ENCODE data around the gene NOXA1.

Gene NOXA1

DNA sequence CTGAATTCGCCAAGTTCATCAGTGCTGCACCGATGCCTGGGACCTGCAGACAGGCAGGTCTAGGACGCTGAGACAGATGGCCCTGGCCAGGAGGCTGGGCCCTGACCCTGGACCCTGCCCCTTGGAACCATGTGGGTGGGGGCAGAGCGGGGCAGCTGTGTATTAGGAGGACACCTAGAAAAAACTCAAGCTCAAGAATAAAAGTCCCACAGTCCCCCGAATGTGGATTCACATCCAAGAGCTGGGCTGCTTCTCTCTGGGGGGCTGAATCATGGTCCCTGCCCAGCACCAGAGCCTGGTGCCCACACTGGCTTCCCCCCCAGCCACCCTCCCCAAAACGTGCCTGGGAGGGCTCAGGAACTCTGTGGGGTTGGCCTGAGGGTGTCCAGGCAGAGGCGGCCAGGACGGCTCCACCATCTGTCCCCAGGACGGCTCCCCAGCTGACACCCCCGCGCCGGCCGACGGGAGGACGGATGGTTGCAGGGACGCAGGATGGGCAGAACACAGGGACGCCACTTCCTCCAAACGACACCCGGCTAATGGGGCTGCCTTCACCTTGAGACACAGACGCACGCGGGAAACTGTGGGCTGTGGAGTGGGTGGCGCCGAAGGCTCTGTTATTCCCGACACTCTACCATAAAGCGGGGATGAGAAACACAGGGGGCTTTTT is 35.2 kb upstream of the NOXA1 start:
- FAIRE-seq = no peak

DNA sequence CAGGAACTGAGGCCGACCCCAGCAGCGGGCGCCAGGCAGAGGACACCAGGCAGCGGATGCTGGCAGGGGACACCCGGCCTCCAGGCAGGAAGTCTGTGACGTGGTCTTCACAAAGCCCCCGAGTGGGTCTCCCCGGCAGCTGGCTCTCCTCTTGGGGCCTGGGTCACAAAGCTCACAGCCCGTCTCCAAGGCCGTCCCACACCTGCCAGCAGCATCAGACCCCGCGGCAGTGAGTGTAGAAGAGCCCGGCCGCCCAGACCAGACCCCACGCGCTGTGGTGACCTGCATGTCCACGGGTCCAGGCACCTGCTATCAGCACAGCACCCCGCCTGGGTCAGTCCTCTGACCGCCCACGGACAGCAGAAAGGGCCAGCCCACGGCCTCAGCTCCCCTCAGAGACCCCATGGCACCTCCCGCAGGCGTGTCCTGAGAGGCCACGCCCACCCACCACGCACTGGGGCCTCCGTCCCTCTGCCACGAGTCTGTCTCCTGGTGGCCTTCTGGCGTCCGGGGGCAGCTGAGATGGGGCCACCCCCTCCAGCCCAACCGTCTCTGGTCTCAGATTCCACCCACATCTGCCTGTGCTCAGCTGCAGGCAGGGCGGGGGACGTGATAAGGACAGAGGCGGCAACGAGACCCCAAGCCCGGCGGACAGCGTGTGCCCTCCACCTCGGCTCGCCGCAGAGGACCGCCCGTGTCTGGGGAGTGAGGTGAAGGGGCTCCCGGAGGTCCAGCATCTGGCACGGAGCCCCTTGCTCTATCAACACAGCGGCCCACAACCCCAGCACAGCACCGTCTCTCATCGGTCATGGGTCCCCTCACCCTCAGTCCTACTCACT is 34.4 kb upstream of the NOXA1 start:
- no peak for FAIRE-seq

DNA sequence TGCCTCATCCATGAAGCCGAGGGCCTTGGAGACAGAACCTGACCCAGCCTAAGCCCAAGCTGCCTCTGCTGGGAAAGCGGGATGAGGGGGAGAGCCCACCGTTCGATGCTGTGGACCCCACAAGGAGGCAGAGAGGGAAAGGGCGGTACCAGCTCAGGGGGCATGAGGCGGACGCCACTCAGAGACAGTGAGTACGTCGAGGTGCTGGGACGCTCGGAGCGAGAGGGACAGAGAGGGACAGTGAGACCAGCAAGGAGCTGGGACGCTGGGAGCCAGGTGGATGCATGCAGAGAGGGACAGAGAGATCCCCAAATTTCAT is 33.8 kb upstream of the NOXA1 start:
- no peak for FAIRE-seq

- no peak for FAIRE-seq
Measured at GRCh38 chr9:137390553-137391410, 32.4 kb upstream of the NOXA1 start.

- no peak for FAIRE-seq
Measured at GRCh38 chr9:137391411-137391754, 31.8 kb upstream of the NOXA1 start.

DNA sequence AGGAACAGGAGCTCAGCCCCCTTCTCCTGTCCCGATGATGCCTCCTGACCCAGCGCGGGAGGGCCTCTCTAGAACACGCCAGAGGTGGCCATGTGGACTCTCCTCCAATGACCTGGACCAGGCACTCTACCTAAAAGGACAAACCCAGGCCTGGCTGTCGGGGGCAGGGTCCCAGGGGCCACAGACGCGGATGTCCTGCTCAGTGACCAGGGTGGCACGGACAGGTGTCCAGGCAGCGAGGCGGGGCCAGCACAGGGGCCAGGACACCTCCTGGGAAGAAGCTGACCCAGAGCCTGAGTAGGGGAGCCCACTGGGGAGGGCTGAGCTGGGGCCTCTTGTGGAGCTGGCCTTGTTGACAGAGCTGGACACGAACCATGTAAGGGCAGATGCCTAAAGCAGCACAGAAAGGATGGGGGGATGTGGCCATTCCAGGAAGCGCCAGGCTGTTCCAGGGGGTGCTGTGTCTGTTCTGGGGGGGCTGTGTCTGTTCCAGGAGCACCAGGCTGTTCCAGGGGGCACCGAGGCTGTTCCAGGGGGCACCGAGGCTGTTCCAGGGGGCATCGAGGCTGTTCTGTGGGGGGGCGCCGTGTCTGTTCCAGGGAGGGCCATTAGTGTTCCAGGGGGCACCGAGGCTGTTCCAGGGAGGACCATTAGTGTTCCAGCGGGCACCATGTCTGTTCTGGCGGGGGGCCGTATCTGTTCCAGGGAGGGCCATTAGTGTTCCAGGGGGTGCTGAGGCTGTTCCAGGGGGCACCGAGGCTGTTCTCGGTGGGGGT is 30.8 kb upstream of the NOXA1 start:
- no peak for FAIRE-seq

DNA sequence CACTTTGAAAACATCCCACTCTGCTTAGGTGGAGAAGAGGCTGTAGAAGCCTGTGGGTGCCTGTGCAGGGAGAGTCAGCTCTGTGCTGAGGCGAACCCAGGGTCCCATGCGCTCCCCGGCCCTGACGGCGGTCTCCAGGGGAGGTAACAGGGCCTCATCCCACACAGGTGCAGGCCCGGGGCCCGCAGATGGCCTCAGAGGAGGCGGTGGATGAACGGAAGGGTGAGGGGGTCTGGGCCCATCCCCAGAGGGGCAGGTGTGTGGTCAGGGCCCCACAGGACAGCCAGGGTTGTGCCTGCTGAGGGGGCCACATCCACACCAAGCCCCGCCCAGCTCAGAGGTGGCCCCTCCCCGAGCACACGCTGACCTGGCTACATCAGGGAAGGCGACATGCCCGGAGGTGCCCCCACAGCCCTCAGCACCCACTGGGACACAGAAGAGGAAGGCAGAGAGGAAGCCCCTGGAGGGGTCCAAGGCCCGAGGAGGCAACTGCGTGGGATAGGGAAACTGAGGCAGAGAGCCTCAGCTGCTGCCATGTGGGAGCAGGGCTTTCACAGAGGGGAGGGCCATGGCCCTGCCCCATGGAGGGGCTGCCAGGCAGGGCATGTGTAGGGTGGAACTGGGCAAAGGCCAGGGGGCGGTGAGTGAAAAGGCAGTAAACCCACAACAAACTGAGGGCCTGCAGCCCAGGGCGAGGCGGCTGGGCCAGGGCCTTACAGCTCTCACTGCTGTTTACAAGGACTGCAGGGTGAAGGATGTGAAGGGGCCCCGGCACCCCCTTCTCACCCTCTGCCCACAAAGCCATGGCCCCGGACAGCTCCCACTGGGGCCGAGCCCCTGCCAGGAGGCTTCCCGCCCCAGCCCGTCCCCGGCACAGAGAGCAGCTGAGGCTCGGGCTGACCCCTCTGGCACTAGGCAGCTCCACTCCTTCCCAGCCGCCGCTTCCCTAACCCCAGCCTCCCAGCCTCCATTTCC is 29.7 kb upstream of the NOXA1 start:
- FAIRE-seq = no peak

GRCh38 chr9:137394866-137395665 is 28.1 kb upstream of the NOXA1 start:
- no peak for FAIRE-seq

- FAIRE-seq = no peak
Measured at GRCh38 chr9:137395666-137396010, 27.6 kb upstream of the NOXA1 start.

- FAIRE-seq = no peak
Measured at GRCh38 chr9:137396227-137396626, 27.0 kb upstream of the NOXA1 start.

DNA sequence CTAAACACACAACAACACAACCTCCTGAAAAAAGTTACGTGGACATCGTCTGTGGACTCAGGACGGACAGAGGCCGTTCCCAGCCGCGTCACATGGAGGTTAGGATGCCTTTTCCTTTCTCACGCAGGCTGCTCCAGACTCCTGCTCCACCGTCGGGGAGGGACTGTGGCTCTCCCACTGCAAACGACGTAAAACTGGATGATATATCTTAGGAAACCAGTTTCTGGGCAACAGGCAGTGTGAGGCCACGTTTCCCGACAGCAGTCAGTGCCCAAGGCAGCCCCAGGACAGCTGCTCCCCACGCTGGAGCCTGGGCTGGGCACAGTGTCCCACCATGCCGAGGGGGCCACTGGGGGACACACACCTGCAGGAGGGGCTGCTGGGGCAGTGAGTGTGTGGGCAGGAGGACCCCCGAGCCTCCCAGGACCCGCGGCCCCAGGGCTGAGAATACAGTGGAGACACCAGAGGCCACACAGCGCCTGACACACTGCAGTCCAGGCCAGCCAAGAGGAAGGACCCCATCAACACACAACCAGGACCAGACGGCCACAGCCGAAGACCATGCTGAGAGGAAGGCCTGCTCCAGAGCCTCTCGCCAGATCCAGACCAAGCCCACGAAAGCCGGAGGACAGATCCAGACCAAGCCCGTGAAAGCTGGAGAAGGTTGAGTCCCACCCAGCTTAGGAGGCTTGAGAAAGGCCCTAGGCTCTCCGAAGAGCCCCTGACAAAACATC is 26.4 kb upstream of the NOXA1 start:
- no peak for FAIRE-seq

GRCh38 chr9:137397675-137398423 is 25.3 kb upstream of the NOXA1 start:
- no peak for FAIRE-seq

GRCh38 chr9:137398561-137399468 is 24.4 kb upstream of the NOXA1 start:
- FAIRE-seq = no peak

DNA sequence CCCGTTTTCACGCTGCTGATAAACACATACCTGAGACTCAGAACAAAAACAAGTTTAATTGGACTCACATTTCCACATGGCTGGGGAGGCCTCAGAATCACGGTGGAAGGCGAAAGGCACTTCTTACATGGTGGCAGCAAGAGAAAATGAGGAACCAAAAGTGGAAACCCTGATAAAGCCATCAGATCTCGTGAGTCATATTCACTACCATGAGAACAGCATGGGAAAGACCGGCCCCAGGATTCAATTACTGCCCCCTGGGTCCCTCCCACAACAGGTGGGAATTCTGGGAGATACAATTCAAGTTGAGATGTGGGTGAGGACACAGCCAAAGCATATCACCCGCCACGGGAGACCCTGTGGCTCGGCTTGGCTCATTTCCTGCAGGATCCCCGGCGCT is 20.4 kb upstream of the NOXA1 start:
- no peak for FAIRE-seq

DNA sequence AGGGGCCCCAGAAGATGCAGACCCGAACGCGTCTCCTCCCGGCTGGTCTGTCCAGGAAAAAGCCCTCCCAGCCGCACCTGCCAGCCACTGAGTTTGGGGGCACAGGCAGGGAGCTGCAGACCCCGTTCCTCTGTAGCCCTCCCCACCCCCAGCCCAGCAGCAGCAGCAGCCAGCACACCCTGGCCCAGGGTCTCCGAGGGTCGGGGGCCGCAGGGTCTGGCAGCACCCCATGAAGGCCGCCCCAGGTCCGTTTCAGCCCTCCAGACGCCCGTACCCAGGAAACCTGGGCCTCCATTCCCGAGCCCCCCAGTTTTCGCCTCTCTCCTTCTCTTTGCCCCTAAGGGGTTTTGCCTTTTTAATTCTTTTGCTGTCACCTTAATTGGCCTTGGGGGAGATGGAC is 19.9 kb upstream of the NOXA1 start:
- FAIRE-seq = no peak

DNA sequence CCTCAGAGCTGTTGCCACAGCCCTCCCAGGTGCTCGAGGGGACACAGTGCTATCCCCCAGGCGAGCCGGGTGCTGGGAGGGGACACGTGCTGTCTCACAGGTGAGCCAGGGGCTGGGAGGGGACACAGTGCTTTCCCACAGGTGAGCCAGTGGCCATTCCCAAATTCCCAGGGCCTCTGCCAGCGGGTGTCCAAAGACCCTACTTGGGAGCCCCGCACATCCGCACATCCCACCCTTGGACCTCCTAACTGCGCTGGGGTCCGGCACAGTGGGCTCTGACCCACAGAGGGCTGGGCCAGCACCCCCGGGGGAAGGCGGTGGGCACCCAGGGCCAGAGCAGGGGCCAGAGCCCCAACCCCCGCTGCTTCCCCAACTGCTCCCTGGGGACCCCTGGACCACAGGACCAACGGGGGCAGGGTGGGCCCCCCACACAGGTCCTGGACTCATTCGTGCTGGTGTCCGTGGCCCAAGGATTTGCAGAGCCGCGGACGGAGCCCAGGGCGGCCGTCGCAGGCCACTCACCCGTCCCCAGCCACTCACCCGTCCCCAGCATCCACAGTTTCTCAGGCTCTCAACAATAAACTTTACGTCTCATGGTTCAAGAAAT is 18.1 kb upstream of the NOXA1 start:
- FAIRE-seq = no peak

DNA sequence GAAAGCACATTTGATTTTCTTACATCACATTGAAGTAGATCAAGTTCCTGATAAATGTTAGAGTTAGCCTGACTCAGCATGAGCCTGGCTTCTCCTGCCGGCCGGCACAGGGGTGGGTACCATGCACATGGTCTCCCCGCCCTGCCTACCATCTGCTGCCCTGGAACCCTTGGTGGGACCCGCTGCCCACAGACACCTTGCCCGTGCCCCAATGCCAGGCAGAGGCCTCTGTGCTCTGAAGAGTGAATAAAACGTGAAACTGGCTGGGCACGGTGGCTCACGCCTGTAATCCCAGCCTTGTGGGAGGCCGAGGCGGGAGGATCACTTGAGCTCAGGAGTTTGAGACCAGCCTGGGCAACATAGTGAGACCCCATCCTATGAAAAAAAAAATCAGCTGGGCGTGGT is 17.5 kb upstream of the NOXA1 start:
- no peak for FAIRE-seq

Data from A204.1 (cell line).